ENCODE results near the gene USP17L20.
"Not testable (repeated sequence)": the region's sequence is repeated elsewhere in the genome, so short reads cannot be mapped to it uniquely, and the experiment has no call there.

USP17L20 gene, protein sequence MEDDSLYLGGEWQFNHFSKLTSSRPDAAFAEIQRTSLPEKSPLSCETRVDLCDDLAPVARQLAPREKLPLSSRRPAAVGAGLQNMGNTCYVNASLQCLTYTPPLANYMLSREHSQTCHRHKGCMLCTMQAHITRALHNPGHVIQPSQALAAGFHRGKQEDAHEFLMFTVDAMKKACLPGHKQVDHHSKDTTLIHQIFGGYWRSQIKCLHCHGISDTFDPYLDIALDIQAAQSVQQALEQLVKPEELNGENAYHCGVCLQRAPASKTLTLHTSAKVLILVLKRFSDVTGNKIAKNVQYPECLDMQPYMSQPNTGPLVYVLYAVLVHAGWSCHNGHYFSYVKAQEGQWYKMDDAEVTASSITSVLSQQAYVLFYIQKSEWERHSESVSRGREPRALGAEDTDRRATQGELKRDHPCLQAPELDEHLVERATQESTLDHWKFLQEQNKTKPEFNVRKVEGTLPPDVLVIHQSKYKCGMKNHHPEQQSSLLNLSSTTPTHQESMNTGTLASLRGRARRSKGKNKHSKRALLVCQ

DNA sequence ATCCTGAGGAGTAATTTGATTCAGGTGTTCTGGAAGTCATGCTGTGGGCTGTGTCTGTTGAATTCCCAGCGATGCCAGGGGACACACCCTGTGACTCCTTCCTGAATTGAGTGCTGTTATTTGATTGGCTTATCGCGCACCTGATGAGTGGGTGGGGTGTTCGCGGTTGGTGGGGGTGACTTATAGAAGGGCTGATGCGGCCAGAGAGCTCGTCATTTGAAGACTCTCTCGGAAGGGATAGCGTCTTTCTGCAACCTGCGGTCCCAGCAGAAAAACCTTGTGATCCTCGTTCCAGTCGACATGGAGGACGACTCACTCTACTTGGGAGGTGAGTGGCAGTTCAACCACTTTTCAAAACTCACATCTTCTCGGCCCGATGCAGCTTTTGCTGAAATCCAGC lies at the start of gene USP17L20:
TSS of gene USP17L20 (plus strand) at position 301 of the 400 bp plus-strand sequence. CDS start at position 301, 0 bp downstream.
- DNase-seq, result not testable (repeated sequence)

GRCh38 chr4:9210357-9210756 lies 47.6 kb upstream of the USP17L20 start, which contains the start of gene USP17L10:
Gene USP17L10 (plus strand): TSS chr4:9210657. CDS start chr4:9210657, 0 bp downstream.
- DNase-seq, result not testable (repeated sequence)

DNA sequence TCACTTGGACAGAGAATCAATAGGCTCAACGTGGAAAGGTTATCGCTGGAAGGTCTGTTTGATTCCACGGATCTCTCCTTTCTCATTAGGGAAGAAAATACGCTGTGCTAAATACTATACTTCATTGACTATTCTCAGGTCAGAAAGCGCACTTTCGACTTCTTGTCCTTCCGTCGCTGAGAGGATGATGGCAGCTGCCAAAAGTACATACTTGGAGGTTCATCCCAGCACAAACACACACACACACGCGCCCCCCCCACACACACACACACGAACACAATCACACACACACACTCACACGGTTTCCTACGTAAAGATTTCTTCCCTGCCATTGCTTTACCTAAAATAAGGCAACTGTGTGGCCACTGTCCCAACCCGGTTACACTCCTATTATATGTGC lies 43.2 kb upstream of the USP17L20 start:
- DNase-seq, result not testable (repeated sequence)

DNA sequence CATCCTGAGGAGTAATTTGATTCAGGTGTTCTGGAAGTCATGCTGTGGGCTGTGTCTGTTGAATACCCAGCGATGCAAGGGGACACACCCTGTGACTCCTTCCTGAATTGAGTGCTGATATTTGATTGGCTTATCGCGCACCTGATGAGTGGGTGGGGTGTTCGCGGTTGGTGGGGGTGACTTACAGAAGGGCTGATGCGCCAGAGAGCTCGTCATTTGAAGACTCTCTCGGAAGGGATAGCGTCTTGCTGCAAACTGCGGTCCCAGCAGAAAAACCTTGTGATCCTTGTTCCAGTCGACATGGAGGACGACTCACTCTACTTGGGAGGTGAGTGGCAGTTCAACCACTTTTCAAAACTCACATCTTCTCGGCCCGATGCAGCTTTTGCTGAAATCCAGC lies 42.8 kb upstream of the USP17L20 start, which contains the start of gene USP17L11:
TSS of gene USP17L11 (plus strand) at position 301 of the 400 bp plus-strand sequence. CDS start at position 301, 0 bp downstream.
- DNase-seq, result not testable (repeated sequence)

- DNase-seq, result not testable (repeated sequence)
These were observed 38.1 kb upstream of the USP17L20 start, which contains the start of gene USP17L12 for GRCh38 chr4:9219852-9220251. Gene USP17L12 (plus strand): TSS chr4:9220152. CDS start chr4:9220152, 0 bp downstream.

- not testable (repeated sequence) for DNase-seq
These were observed 33.3 kb upstream of the USP17L20 start, which contains the start of gene USP17L13 for GRCh38 chr4:9224596-9224995. Gene USP17L13 (plus strand): TSS chr4:9224896. CDS start chr4:9224896, 0 bp downstream.

- not testable (repeated sequence) for DNase-seq
These were observed 27.7 kb upstream of the USP17L20 start for GRCh38 chr4:9230249-9230648.

DNA sequence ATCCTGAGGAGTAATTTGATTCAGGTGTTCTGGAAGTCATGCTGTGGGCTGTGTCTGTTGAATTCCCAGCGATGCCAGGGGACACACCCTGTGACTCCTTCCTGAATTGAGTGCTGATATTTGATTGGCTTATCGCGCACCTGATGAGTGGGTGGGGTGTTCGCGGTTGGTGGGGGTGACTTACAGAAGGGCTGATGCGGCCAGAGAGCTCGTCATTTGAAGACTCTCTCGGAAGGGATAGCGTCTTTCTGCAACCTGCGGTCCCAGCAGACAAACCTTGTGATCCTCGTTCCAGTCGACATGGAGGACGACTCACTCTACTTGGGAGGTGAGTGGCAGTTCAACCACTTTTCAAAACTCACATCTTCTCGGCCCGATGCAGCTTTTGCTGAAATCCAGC lies 23.8 kb upstream of the USP17L20 start, which contains the start of gene USP17L15:
TSS of gene USP17L15 (plus strand) at position 301 of the 400 bp plus-strand sequence. CDS start at position 301, 0 bp downstream.
- not testable (repeated sequence) for DNase-seq

GRCh38 chr4:9238461-9238860 lies 19.5 kb upstream of the USP17L20 start:
- DNase-seq, result not testable (repeated sequence)

DNA sequence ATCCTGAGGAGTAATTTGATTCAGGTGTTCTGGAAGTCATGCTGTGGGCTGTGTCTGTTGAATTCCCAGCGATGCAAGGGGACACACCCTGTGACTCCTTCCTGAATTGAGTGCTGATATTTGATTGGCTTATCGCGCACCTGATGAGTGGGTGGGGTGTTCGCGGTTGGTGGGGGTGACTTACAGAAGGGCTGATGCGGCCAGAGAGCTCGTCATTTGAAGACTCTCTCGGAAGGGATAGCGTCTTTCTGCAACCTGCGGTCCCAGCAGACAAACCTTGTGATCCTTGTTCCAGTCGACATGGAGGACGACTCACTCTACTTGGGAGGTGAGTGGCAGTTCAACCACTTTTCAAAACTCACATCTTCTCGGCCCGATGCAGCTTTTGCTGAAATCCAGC lies 14.3 kb upstream of the USP17L20 start, which contains the start of gene USP17L17:
TSS of gene USP17L17 (plus strand) at position 301 of the 400 bp plus-strand sequence. CDS start at position 301, 0 bp downstream.
- not testable (repeated sequence) for DNase-seq

DNA sequence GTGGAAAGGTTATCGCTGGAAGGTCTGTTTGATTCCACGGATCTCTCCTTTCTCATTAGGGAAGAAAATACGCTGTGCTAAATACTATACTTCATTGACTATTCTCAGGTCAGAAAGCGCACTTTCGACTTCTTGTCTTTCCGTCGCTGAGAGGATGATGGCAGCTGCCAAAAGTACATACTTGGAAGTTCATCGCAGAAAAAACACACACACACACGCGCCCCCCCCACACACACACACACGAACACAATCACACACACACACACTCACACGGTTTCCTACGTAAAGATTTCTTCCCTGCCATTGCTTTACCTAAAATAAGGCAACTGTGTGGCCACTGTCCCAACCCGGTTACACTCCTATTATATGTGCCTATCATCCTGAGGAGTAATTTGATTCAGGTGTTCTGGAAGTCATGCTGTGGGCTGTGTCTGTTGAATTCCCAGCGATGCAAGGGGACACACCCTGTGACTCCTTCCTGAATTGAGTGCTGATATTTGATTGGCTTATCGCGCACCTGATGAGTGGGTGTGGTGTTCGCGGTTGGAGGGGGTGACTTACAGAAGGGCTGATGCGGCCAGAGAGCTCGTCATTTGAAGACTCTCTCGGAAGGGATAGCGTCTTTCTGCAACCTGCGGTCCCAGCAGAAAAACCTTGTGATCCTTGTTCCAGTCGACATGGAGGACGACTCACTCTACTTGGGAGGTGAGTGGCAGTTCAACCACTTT lies 9.8 kb upstream of the USP17L20 start, which contains the start of gene USP17L18:
TSS of gene USP17L18 (plus strand) at position 678 of the 728 bp plus-strand sequence. CDS start at position 678, 0 bp downstream.
- not testable (repeated sequence) for DNase-seq

GRCh38 chr4:9253078-9253477 lies 4.8 kb upstream of the USP17L20 start, which contains the start of gene USP17L19:
Gene USP17L19 (plus strand): TSS chr4:9253378. CDS start chr4:9253378, 0 bp downstream.
- not testable (repeated sequence) for DNase-seq

DNA sequence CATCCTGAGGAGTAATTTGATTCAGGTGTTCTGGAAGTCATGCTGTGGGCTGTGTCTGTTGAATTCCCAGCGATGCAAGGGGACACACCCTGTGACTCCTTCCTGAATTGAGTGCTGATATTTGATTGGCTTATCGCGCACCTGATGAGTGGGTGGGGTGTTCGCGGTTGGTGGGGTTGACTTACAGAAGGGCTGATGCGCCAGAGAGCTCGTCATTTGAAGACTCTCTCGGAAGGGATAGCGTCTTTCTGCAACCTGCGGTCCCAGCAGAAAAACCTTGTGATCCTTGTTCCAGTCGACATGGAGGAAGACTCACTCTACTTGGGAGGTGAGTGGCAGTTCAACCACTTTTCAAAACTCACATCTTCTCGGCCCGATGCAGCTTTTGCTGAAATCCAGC lies 4.6 kb downstream of the USP17L20 start, which contains the start of gene USP17L21:
TSS of gene USP17L21 (plus strand) at position 301 of the 400 bp plus-strand sequence. CDS start at position 301, 0 bp downstream.
- DNase-seq, result not testable (repeated sequence)

- DNase-seq, result not testable (repeated sequence)
These were observed 9.4 kb downstream of the USP17L20 start, which contains the start of gene USP17L22 for GRCh38 chr4:9267319-9267718. Gene USP17L22 (plus strand): TSS chr4:9267619. CDS start chr4:9267619, 0 bp downstream.

DNA sequence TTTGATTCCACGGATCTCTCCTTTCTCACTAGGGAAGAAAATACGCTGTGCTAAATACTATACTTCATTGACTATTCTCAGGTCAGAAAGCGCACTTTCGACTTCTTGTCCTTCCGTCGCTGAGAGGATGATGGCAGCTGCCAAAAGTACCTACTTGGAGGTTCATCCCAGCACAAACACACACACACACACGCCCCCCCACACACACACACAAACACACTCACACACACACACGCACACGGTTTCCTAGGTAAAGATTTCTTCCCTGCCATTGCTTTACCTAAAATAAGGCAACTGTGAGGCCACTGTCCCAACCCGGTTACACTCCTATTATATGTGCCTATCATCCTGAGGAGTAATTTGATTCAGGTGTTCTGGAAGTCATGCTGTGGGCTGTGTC lies 13.8 kb downstream of the USP17L20 start:
- peak; percentile 9 to 11 for DNase-seq

Measured in stimulated activated CD4-positive, alpha-beta T cell treated with anti-CD3 and anti-CD28 coated beads, Interleukin-4, amount 100 ng/mL, for 4 hours (primary cell).